ENCODE results near the gene GJD4. TPM values are rescaled to one million over a fixed set of nuclear protein-coding genes. Genes with fewer than 3 reads are reported as not detected.

The GJD4 gene
- polyA plus RNA-seq, 1 donor from 2014 or later: not detected

DNA sequence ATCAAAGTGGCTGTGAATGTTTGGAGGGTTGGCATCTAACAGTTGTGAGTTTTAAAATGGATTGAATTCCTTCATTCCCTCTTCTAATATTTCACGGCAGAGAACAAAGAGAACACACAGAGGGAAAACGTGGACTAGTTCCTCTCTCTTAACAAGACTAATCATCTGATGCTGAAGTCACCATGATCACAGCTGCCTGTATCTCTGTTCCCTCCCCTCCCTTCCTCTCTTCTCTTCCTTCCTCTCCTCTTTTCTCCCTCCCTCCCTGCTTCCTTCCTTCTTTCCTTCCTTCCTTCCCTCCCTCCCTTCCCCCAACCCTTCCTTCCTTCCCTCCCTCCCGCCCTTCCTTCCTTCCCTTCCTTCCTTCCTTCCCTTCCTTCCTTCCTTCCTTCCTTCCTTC is 10.0 kb upstream of the GJD4 start (continued):
- TF ChIP-seq REST (IDR thresholded peaks at IDR 0.05; ENCODE audit: borderline replicate concordance): no peak

DNA sequence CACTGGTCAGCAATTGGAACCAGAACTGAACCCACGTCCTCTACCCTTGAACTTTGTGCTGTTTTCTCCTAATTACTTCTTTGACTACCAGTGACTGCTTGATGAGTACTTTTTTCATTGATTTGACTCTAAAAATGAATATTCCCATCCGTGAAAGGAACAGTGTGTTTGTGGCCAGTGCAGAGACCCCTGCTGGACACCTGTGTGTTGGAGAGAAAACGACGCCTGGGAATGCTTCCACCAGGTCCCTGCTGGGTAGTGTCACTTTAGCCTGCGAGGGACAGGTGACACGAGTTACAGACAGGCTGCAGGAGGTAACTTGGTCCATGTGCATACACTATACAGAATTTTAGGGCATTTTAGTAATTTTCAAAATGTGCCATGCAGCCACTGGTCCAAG is 6.8 kb upstream of the GJD4 start:
- H3K9me3 ChIP-seq (ENCODE audit: low read length): no peaks in the 10 kb centered on the region
- TF ChIP-seq RAD21 (conservative IDR thresholded peaks at IDR 0.05) (no peak), MXI1 (conservative IDR thresholded peaks at IDR 0.05; ENCODE audit: poor library complexity, severe bottlenecking) (no peak), CTCF (IDR thresholded peaks at IDR 0.05; ENCODE audit: poor library complexity, severe bottlenecking) (no peak), EZH2 (IDR thresholded peaks at IDR 0.05; ENCODE audit: borderline replicate concordance, insufficient read depth, low read length, poor library complexity, severe bottlenecking) (no peak), EP300 (conservative IDR thresholded peaks at IDR 0.05; ENCODE audit: poor library complexity, severe bottlenecking) (no peak), POLR2AphosphoS5 (IDR thresholded peaks at IDR 0.05) (no peak), TAF1 (IDR thresholded peaks at IDR 0.05; ENCODE audit: low read depth) (no peak), REST (IDR thresholded peaks at IDR 0.05; ENCODE audit: borderline replicate concordance) (no peak), SMC3 (conservative IDR thresholded peaks at IDR 0.05; ENCODE audit: poor library complexity) (no peak)
- H3K79me2 ChIP-seq (replicated peaks; ENCODE audit: insufficient read depth, low read length): no peaks in the 10 kb centered on the region
- H3K36me3 ChIP-seq (ENCODE audit: insufficient read depth, low read length): no peaks in the 10 kb centered on the region
- H3K27me3 ChIP-seq (ENCODE audit: insufficient read depth, low read depth, low read length): no peaks in the 10 kb centered on the region
- H3K4me3 ChIP-seq (ENCODE audit: low read length): no peak overlapping the region
- no peaks in the 10 kb centered on the region for H4K20me1 ChIP-seq (ENCODE audit: insufficient read depth)
- H3K4me2 ChIP-seq (ENCODE audit: low read length): no peak overlapping the region
- no peaks in the 10 kb centered on the region for H3K9me2 ChIP-seq (ENCODE audit: insufficient read depth, low read length)
- no peaks in the 10 kb centered on the region for H3F3A ChIP-seq (ENCODE audit: insufficient read depth, low read length, poor library complexity, severe bottlenecking)
- no peak overlapping the region for H2AFZ ChIP-seq (ENCODE audit: low read depth, low read length)
- H3K27ac ChIP-seq (ENCODE audit: low read length): no peak overlapping the region
- no peak overlapping the region for H3K9ac ChIP-seq (ENCODE audit: low read length)

Measured in neural cell (in vitro differentiated cells).